ENCODE data around the gene CLEC16A.

DNA sequence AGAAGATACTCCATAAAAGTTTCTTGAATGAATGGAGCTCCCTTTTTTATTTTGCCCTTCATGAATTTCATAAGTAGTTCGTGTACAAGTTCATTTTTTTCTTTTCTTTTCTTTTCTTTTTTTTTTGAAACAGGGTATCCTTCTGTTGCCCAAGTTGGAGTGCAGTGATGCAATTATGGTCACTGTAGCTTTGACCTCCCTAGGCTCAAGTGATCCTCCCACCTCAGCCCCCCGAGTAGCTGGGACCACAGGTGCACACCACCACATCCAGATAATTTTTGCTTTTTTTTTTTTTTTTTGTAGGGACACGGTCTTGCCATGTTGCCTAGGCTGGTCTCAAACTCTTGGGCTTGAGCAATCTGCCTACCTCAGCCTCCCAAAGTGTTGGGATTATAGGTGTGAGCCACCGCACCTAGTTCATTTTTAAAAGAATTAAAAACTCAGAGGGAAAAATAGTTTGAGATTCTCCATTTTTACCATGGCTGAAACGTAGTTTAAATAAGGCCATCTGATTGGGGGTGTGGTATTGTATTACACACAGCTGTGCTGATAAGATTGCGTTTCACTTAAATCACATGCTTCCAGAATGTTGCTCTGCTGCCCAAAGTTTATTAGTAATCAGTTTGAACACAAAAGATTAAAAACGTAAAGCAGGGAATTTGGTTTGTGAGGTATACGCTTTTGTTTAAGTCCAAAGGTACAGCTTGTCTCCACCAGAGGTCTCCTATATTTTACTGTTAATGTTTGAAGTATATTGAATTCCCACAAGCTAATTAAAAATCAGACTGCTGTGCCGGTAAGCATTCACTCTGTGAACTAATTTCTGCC is 157.5 kb downstream of the CLEC16A start:
- no peak for TF ChIP-seq CTCF (IDR thresholded peaks at IDR 0.05)
- TF ChIP-seq EZH2 (IDR thresholded peaks at IDR 0.05; ENCODE audit: borderline replicate concordance, insufficient read depth, low read depth, low read length, poor library complexity, severe bottlenecking): no peak
